Adrenal gland (tissue), 5 donors: Measurements from ENCODE around the gene SEC14L5.

ENCODE experiments used
- CTCF ChIP-seq, 6 experiments: fragments of 450-650 bp in 4 of 6; fragments of 200-600 bp in 2 of 6; sonication (generic) in 1 of 6; IDR thresholded peaks; 1 replicate in 5 of 6; 2 replicates in 1 of 6; pipeline versions ENCODE4 v1.5.1 to v1.8.0; 2016 to 2021; ENCODE audit warnings: antibody characterized with exemption in 6 of 6, mild to moderate bottlenecking in 2 of 6, moderate library complexity in 1 of 6
- POLR2A ChIP-seq, 2 donors: fragments of 450-650 bp; IDR thresholded peaks; one replicate each; pipeline ENCODE4 v1.6.1; 2017; ENCODE audit warnings: antibody characterized with exemption in 2 of 2, mild to moderate bottlenecking in 2 of 2, moderate library complexity in 1 of 2
- donor health status: DM: no; HTN: no; CAD: no.

- no peak for TF ChIP-seq CTCF (IDR thresholded peaks at IDR 0.05)
- no peak for TF ChIP-seq POLR2A (IDR thresholded peaks at IDR 0.05)
Measured at GRCh38 chr16:5031601-5032000, 73.5 kb downstream of the SEC14L5 start.
